GM18502 (cell line): ENCODE measurements around the gene KLF3.

Source experiments
- ATAC-seq: cut with Tn5 transposase; IDR thresholded peaks from one replicate; pipeline ENCODE4 v1.9.1; 2021; ENCODE audit warnings: mild to moderate bottlenecking; ENCODE audit not compliant: unreplicated experiment, poor library complexity

The KLF3 gene

DNA sequence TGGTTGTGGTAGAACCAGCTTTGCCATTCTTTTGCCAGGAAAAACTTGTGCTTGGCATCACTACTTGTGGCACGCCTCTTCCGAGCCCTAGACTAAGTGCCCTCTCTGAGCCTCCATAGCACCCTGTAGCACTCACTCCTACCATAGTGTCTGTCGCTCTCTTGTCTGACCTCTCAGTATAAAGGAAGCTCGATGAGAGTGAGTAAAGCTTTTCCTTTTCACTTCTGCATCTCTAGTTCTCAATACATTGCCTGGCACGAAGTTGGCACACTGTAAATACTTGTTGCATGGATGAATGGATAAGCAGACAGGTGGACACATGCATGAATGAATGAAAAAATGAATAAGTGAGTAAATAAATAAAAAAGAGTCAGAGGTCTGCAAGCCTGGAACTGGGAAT, 70.4 kb downstream of the KLF3 start:
- no peak for ATAC-seq

DNA sequence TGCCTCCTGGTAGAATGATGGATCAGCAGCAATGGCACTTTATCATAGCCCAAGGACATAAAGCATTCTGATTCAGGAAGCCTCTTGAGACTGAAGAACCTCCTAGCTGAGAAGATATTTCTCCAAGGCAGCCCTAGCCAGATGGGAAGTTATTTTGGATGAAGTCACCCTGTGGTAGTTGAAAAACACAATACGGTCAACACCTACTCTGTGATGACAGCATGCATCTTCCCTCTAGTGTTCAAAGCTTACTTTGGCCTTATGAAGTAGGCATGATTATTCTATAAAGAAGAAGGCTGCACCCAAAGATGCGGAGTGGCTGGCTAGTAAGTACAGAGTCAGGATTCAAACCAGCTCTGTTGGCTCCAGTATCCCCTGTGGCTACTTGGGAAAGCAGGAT, 70.9 kb downstream of the KLF3 start:
- no peak for ATAC-seq

- ATAC-seq: no peak
Observed at GRCh38 chr4:38735870-38736269, 71.9 kb downstream of the KLF3 start.

GRCh38 chr4:38738940-38739803, 75.2 kb downstream of the KLF3 start:
- ATAC-seq: no peak

- no peak for ATAC-seq
Observed at GRCh38 chr4:38740303-38740702, 76.3 kb downstream of the KLF3 start.

GRCh38 chr4:38743866-38744265, 79.9 kb downstream of the KLF3 start:
- ATAC-seq: no peak

- ATAC-seq: no peak
Observed at GRCh38 chr4:38745881-38746280, 81.9 kb downstream of the KLF3 start.

DNA sequence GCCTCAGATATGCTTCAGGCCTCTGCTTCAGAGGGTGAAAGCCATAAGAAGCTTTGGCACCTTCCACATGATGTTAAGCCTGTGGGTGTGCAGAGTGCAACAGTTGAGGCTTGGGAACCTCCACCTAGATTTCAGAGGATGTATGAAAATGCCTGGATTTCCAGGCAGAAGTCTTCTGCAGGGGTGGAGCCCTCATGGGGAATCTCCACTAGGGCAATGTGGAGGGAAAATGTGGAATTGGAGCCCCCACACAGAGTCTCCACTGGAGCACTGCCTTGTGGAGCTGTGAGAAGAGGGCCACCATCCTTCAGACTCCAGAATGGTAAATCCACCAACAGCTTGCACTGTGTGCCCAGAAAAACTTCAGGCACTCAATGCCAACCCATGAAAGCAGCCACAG, 83.6 kb downstream of the KLF3 start:
- no peak for ATAC-seq

GRCh38 chr4:38749336-38749735, 85.3 kb downstream of the KLF3 start:
- ATAC-seq: no peak
